Esophagus muscularis mucosa (tissue), 4 donors: Measurements from ENCODE around the gene NUCKS1. TPM values are rescaled to one million over a fixed set of nuclear protein-coding genes. Genes with fewer than 3 reads are reported as not detected.

Experiments
- DNase-seq: peaks from one replicate; pipeline ENCODE4 v3.0.0-alpha.2; 2017; ENCODE audit errors: extremely low spot score
- H3K27ac ChIP-seq, 4 donors: fragments of 200-600 bp; sonication (generic); replicated peaks in 1 of 4; 1 replicate in 3 of 4; 2 replicates in 1 of 4; pipeline ENCODE4 v1.5.1; 2016 to 2019; ENCODE audit warnings: mild to moderate bottlenecking in 1 of 4
- H3K27me3 ChIP-seq, 4 donors: fragments of 200-600 bp; sonication (generic); one replicate each; pipeline versions ENCODE4 v1.5.1 to v1.6.0; 2016 to 2019
- H3K36me3 ChIP-seq, 4 donors: fragments of 200-600 bp; sonication (generic); one replicate each; pipeline ENCODE4 v1.5.1; 2016 to 2019
- H3K4me1 ChIP-seq, 4 donors: fragments of 200-600 bp; sonication (generic); one replicate each; pipeline ENCODE4 v1.5.1; 2016 to 2019
- H3K4me3 ChIP-seq, 4 donors: fragments of 200-600 bp; sonication (generic); 1 replicate in 2 of 4; 2 replicates in 2 of 4; pipeline ENCODE4 v1.5.1; 2016 to 2019; ENCODE audit warnings: mild to moderate bottlenecking in 4 of 4, moderate library complexity in 1 of 4
- H3K9me3 ChIP-seq, 4 donors: fragments of 200-600 bp; sonication (generic); 1 replicate in 3 of 4; 2 replicates in 1 of 4; pipeline ENCODE4 v1.5.1; 2016 to 2019
- CTCF ChIP-seq, 3 experiments: fragments of 200-600 bp in 2 of 3; fragments of 450-650 bp in 1 of 3; sonication (generic) in 2 of 3; IDR thresholded peaks; one replicate each; pipeline ENCODE4 v1.5.1; 2017 to 2019; ENCODE audit warnings: antibody characterized with exemption in 3 of 3, mild to moderate bottlenecking in 2 of 3, moderate library complexity in 1 of 3
- EP300 ChIP-seq: sonication (generic); formaldehyde crosslinking; IDR thresholded peaks from one replicate; pipeline ENCODE4 v1.6.1; 2017; ENCODE audit warnings: antibody characterized with exemption
- POLR2A ChIP-seq: fragments of 450-650 bp; IDR thresholded peaks from one replicate; pipeline ENCODE4 v1.6.1; 2017; ENCODE audit warnings: antibody characterized with exemption, moderate library complexity, mild to moderate bottlenecking, low read depth
- POLR2AphosphoS5 ChIP-seq, 2 donors: sonication (generic); formaldehyde crosslinking; IDR thresholded peaks; one replicate each; pipeline ENCODE4 v1.6.1; 2017; ENCODE audit warnings: antibody characterized with exemption in 2 of 2
- WGBS: methylation state at CpG from one replicate; pipeline ENCODE4 v1.1.5; 2018; 5-methylcytosine and 5-hydroxymethylcytosine counted together
- intact Hi-C: fragments of 100-400 bp; cut with DNase I; formaldehyde crosslinking; loops from one replicate; pipeline ENCODE4 v1.15.1; 2023
- total RNA-seq, 4 donors: library from RNA; depleted of rRNA; stranded (reverse); fragments of >200 nt; gene quantifications; one replicate each; pipeline versions ENCODE4 v1.1.0 to v1.2.1, GENCODE V29; 2016

Gene NUCKS1
- total RNA-seq, 4 donors from 2014 or later: 111 to 120 (median 116) TPM

DNA sequence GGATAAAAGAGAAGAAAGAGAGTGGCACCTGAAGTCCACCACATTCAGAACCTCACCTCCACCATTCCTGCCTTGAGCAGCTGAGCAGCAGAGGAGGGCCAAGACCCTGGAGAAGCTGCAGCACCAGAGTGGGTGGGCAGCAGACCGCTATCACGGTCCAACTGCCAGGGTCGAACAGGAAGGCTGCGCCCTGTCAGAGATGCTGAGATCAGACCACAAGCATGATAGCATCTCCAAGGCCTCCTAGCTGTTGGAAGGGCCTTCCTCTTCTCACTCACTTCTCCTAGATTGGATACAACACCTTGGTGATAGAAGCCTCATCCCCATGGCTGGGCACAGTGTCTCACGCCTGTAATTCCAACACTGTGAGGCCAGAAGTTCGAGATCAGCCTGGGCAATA, 57.6 kb downstream of the NUCKS1 start:
- Histone ChIP-seq H3K36me3 (no peaks in the 10 kb centered on the region), H3K9me3 (no peaks in the 10 kb centered on the region), H3K4me1 (no peaks in the 10 kb centered on the region), H3K27ac (no peak overlapping the region), H3K27me3 (no peaks in the 10 kb centered on the region), H3K4me3 (no peak overlapping the region)
- WGBS: 86% methylated on average over 6 of the region's 6 CpGs
- no peak for TF ChIP-seq CTCF (IDR thresholded peaks at IDR 0.05)
- TF ChIP-seq EP300: no peak
- no peak for TF ChIP-seq POLR2AphosphoS5 (IDR thresholded peaks at IDR 0.05)
- TF ChIP-seq POLR2A: no peak
- no peak for DNase-seq
- intact Hi-C loops: no loop called here

GRCh38 chr1:205690122-205690756, 59.7 kb downstream of the NUCKS1 start:
- no peak for DNase-seq
- Histone ChIP-seq H3K9me3 (no peaks in the 10 kb centered on the region), H3K27me3 (no peaks in the 10 kb centered on the region), H3K4me1 (no peaks in the 10 kb centered on the region), H3K4me3 (no peak overlapping the region), H3K27ac (no peak overlapping the region), H3K36me3 (no peaks in the 10 kb centered on the region)
- intact Hi-C loops: no loop called here
- 87% methylated on average over 8 of the region's 8 CpGs for WGBS
- TF ChIP-seq POLR2A: no peak
- TF ChIP-seq CTCF (IDR thresholded peaks at IDR 0.05): no peak
- no peak for TF ChIP-seq POLR2AphosphoS5 (IDR thresholded peaks at IDR 0.05)
- no peak for TF ChIP-seq EP300

DNA sequence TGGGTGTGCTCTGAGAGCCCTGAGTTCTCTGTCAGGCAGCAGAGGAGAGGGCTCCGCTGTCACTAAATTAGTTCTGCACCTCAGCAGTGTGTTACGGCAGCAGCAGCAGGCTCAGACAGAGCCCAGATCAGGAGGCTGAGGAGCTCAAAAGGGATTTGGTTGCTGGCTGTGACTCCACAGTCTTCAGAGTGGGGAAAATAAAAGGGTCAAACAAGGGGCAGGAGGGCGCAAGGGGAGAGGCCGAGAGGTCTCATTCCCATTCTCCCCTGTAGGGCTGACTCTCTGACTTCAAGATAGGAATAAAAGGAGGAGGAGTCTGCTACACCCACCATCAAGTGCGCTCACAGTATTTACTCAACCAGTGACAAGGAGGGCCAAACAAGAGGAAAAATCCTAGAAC, 60.5 kb downstream of the NUCKS1 start:
- intact Hi-C loops: no loop called here
- H3K27ac ChIP-seq: no peak overlapping the region
- no peaks in the 10 kb centered on the region for H3K36me3 ChIP-seq
- no peak for DNase-seq
- H3K4me3 ChIP-seq: no peak overlapping the region
- no peaks in the 10 kb centered on the region for H3K4me1 ChIP-seq
- WGBS: 92% methylated on average over 4 of the region's 5 CpGs
- H3K9me3 ChIP-seq: no peaks in the 10 kb centered on the region
- H3K27me3 ChIP-seq: no peaks in the 10 kb centered on the region
- TF ChIP-seq CTCF (IDR thresholded peaks at IDR 0.05) (no peak), POLR2A (no peak), POLR2AphosphoS5 (IDR thresholded peaks at IDR 0.05) (no peak), EP300 (no peak)

DNA sequence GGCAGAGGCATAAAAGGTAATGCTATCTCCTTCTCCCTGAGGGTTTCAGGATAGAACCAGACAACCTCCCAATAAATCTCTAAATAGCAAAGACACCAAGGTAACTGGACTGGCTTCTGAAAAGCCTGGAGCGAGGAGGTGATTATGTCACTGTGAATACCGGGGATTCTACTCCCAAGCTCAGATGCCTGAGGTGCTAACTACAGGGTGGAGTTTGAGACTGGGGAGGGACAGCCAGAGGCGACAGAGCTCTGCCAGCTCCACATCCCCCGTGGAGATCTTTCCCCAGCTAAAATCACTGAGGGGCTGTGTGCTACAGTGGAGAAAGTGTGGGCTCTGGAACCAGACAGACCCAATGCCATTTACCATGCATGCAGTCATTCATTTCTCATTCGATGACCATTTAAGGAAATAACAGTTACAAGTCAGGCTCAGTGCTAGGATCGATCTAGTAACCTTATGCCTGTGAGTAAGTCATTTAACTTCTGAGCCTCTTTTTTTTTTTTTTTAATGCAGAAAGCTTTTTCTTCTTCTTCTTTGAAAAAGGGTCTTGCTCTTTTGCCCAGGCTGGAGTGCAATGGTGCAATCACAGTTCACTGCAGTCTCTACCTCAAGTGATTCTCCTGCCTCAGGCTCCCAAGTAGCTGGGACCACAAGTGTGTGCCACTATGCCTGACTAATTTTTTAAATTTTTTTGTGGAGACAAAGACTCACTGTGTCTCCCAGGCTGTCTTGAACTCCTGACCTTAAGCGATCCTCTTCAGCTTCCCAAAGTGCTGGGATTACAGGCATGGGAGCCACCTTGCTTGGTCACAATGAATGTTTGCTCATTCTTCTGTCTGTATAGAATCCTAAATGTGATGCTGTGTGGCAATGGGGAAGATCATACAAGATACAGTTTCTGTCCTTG, 61.6 kb downstream of the NUCKS1 start:
- Histone ChIP-seq H3K4me3 (no peak overlapping the region), H3K36me3 (no peaks in the 10 kb centered on the region), H3K27me3 (no peaks in the 10 kb centered on the region), H3K4me1 (no peaks in the 10 kb centered on the region), H3K27ac (no peak overlapping the region), H3K9me3 (no peaks in the 10 kb centered on the region)
- intact Hi-C loops: no loop called here
- TF ChIP-seq CTCF (IDR thresholded peaks at IDR 0.05) (no peak), POLR2A (no peak)
- no peak for DNase-seq
- 79% methylated on average over 7 of the region's 7 CpGs for WGBS
